ENCODE data around the gene TPST1.

Gene TPST1

GRCh38 chr7:66239467-66239856 lies 34.3 kb downstream of the TPST1 start:
- no peak for DNase-seq

GRCh38 chr7:66245008-66245407 lies 39.9 kb downstream of the TPST1 start:
- no peak for DNase-seq

GRCh38 chr7:66246554-66247171 lies 41.5 kb downstream of the TPST1 start:
- DNase-seq, result no peak

GRCh38 chr7:66247380-66248078 lies 42.4 kb downstream of the TPST1 start:
- no peak for DNase-seq

- no peak for DNase-seq
Observed at GRCh38 chr7:66250711-66251110, 45.6 kb downstream of the TPST1 start.

GRCh38 chr7:66255534-66256100 lies 50.5 kb downstream of the TPST1 start:
- DNase-seq, result no peak

- no peak for DNase-seq
Observed at GRCh38 chr7:66256281-66256680, 51.1 kb downstream of the TPST1 start.

- DNase-seq, result no peak
Observed at GRCh38 chr7:66257481-66257880, 52.3 kb downstream of the TPST1 start.

- no peak for DNase-seq
Observed at GRCh38 chr7:66258409-66258808, 53.3 kb downstream of the TPST1 start.

- no peak for DNase-seq
Observed at GRCh38 chr7:66261941-66262340, 56.8 kb downstream of the TPST1 start.

GRCh38 chr7:66263936-66264335 lies 58.8 kb downstream of the TPST1 start:
- DNase-seq, result no peak

- DNase-seq, result no peak
Observed at GRCh38 chr7:66265566-66265965, 60.4 kb downstream of the TPST1 start.

GRCh38 chr7:66267249-66267648 lies 62.1 kb downstream of the TPST1 start:
- no peak for DNase-seq

GRCh38 chr7:66269978-66270377 lies 64.8 kb downstream of the TPST1 start:
- no peak for DNase-seq

- no peak for DNase-seq
Observed at GRCh38 chr7:66272321-66272720, 67.2 kb downstream of the TPST1 start.

- DNase-seq, result no peak
Observed at GRCh38 chr7:66276363-66276762, 71.2 kb downstream of the TPST1 start.

- no peak for DNase-seq
Observed at GRCh38 chr7:66277492-66277891, 72.4 kb downstream of the TPST1 start.

- no peak for DNase-seq
Observed at GRCh38 chr7:66279912-66280311, 74.8 kb downstream of the TPST1 start.

GRCh38 chr7:66281678-66282590 lies 76.8 kb downstream of the TPST1 start:
- no peak for DNase-seq

GRCh38 chr7:66282591-66282935 lies 77.4 kb downstream of the TPST1 start:
- no peak for DNase-seq

GRCh38 chr7:66283003-66283920 lies 78.1 kb downstream of the TPST1 start:
- DNase-seq, result no peak

GRCh38 chr7:66296001-66296521 lies 90.9 kb downstream of the TPST1 start:
- no peak for DNase-seq

All from activated CD4-positive, alpha-beta T cell treated with anti-CD3 and anti-CD28 coated beads, Interleukin-2, amount 50 U/mL, for 48 hours (primary cell).